Prostate gland (tissue), 2 donors: ENCODE data around the gene AKT2. TPM values are rescaled to one million over a fixed set of nuclear protein-coding genes. Genes with fewer than 3 reads are reported as not detected.
A peak's percentile ranks its signal among the peaks of the same experiment; 100 is the strongest.

Source experiments
- DNase-seq: peaks from one replicate; pipeline ENCODE4 v3.0.0-alpha.2; 2019; ENCODE audit warnings: low spot score
- H3K27ac ChIP-seq, 2 donors: fragments of 200-600 bp; sonication (generic); 2 replicates each; pipeline ENCODE4 v1.5.1; 2017 to 2019
- H3K27me3 ChIP-seq: fragments of 200-600 bp; sonication (generic); replicated peaks from 2 replicates; pipeline ENCODE4 v1.5.1; 2019; ENCODE audit not compliant: insufficient read depth
- H3K36me3 ChIP-seq, 2 donors: fragments of 200-600 bp; sonication (generic); 1 replicate in 1 of 2; 2 replicates in 1 of 2; pipeline versions ENCODE4 v1.5.1 to v1.8.1; 2017 to 2019
- H3K4me1 ChIP-seq: fragments of 200-600 bp; sonication (generic); replicated peaks from 2 replicates; pipeline ENCODE4 v1.5.1; 2019
- H3K4me3 ChIP-seq, 2 donors: fragments of 200-600 bp; sonication (generic); 2 replicates each; pipeline ENCODE4 v1.5.1; 2017 to 2019
- H3K9me3 ChIP-seq: fragments of 200-600 bp; sonication (generic); 2 replicates; pipeline ENCODE4 v1.5.1; 2017
- CTCF ChIP-seq, 4 experiments: fragments of 200-600 bp in 2 of 4; fragments of 450-650 bp in 2 of 4; sonication (generic) in 2 of 4; IDR thresholded peaks; 1 replicate in 3 of 4; 2 replicates in 1 of 4; pipeline ENCODE4 v1.5.1; 2016 to 2019; ENCODE audit warnings: antibody characterized with exemption in 4 of 4, mild to moderate bottlenecking in 2 of 4, moderate library complexity in 2 of 4
- POLR2A ChIP-seq: fragments of 450-650 bp; IDR thresholded peaks from one replicate; pipeline ENCODE4 v1.6.1; 2016; ENCODE audit warnings: antibody characterized with exemption, mild to moderate bottlenecking
- POLR2AphosphoS5 ChIP-seq: sonication (generic); formaldehyde crosslinking; IDR thresholded peaks from one replicate; pipeline ENCODE4 v1.6.1; 2017; ENCODE audit warnings: antibody characterized with exemption
- WGBS: methylation state at CpG from one replicate; pipeline ENCODE4 v1.1.5; 2018; 5-methylcytosine and 5-hydroxymethylcytosine counted together
- intact Hi-C: fragments of 100-400 bp; cut with DNase I; formaldehyde crosslinking; loops from one replicate; pipeline ENCODE4 v1.14.2; 2022
- total RNA-seq, 2 donors: library from RNA; depleted of rRNA; stranded (reverse); fragments of >200 nt; gene quantifications; one replicate each; pipeline ENCODE4 v1.1.0, GENCODE V29; 2016

The AKT2 gene
- total RNA-seq, 2 donors from 2014 or later, result 95.3 to 171 TPM

- Histone ChIP-seq H3K9me3 (no peaks in the 10 kb centered on the region), H3K27ac (no peak overlapping the region), H3K4me1 (no peaks in the 10 kb centered on the region), H3K27me3 (no peaks in the 10 kb centered on the region), H3K4me3 (no peak overlapping the region), H3K36me3 (no peaks in the 10 kb centered on the region)
- DNase-seq, result no peak
- WGBS, result 79% methylated on average over 5 of the region's 5 CpGs
- intact Hi-C loops, result no loop called here
- TF ChIP-seq POLR2AphosphoS5, result no peak
- no peak for TF ChIP-seq POLR2A
- no peak for TF ChIP-seq CTCF (IDR thresholded peaks at IDR 0.05)
These were observed 56.3 kb downstream of the AKT2 start for GRCh38 chr19:40228863-40229262.

DNA sequence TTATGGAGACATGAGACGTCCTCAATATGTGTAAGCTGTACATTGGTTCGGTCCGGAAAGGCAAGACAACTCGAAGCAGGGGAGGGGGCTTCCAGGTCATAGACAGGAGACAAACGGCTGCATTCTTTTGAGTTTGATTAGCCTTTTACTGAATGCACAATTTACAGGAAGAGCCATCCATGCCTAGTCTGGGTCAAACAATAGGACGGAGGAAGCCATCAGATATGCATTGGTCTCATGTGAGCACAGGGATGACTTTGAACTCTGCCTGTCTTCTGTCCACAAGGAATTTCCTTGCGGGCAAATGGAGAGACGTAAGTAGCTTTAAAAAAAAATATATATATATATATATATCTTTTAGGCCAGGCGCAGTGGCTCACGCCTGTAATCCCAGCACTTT, 56.8 kb downstream of the AKT2 start:
- H3K36me3 ChIP-seq, result no peaks in the 10 kb centered on the region
- TF ChIP-seq CTCF (IDR thresholded peaks at IDR 0.05) (no peak), POLR2AphosphoS5 (no peak), POLR2A (no peak)
- DNase-seq, result no peak
- no peaks in the 10 kb centered on the region for H3K27me3 ChIP-seq
- H3K9me3 ChIP-seq, result no peaks in the 10 kb centered on the region
- intact Hi-C loops, result no loop called here
- no peaks in the 10 kb centered on the region for H3K4me1 ChIP-seq
- WGBS, result 37% methylated on average over 10 of the region's 10 CpGs
- H3K4me3 ChIP-seq, result no peak overlapping the region
- H3K27ac ChIP-seq, result no peak overlapping the region

- Histone ChIP-seq H3K27ac (peak overlapping the region in 1 of 2 donors; percentile 1), H3K36me3 (no peaks in the 10 kb centered on the region), H3K27me3 (no peaks in the 10 kb centered on the region), H3K4me3 (peak overlapping the region; percentile 12 to 25), H3K9me3 (no peaks in the 10 kb centered on the region), H3K4me1 (no peaks in the 10 kb centered on the region)
- no peak for TF ChIP-seq POLR2A
- TF ChIP-seq CTCF (IDR thresholded peaks at IDR 0.05), result no peak
- DNase-seq, result no peak
- intact Hi-C loops, result no loop called here
- 22% methylated on average over 21 of the region's 21 CpGs for WGBS
These were observed 59.5 kb downstream of the AKT2 start for GRCh38 chr19:40225440-40226305.

- Histone ChIP-seq H3K27me3 (no peaks in the 10 kb centered on the region), H3K4me1 (no peaks in the 10 kb centered on the region), H3K4me3 (no peak overlapping the region), H3K9me3 (no peaks in the 10 kb centered on the region), H3K27ac (no peak overlapping the region), H3K36me3 (no peaks in the 10 kb centered on the region)
- no peak for DNase-seq
- intact Hi-C loops, result loop anchor here (5.0 kb wide), 1 partner anchor 87 kb away; no protein-coding TSS in a partner anchor
- 73% methylated on average over 32 of the region's 32 CpGs for WGBS
- no peak for TF ChIP-seq CTCF (IDR thresholded peaks at IDR 0.05)
- no peak for TF ChIP-seq POLR2AphosphoS5
- no peak for TF ChIP-seq POLR2A
These were observed 60.6 kb downstream of the AKT2 start for GRCh38 chr19:40224342-40225150.
